Tibial artery (tissue), 4 donors: ENCODE measurements around the gene TAOK3.
A peak's percentile ranks its signal among the peaks of the same experiment; 100 is the strongest.

Source experiments
- DNase-seq, 2 donors: peaks; one replicate each; pipeline ENCODE4 v3.0.0-alpha.2; 2019
- H3K27ac ChIP-seq, 2 donors: fragments of 200-600 bp; sonication (generic) in 1 of 2; 1 replicate in 1 of 2; 2 replicates in 1 of 2; pipeline ENCODE4 v1.5.1; 2018 to 2019; ENCODE audit warnings: mild to moderate bottlenecking in 1 of 2
- H3K27me3 ChIP-seq, 2 donors: fragments of 200-600 bp; sonication (generic) in 1 of 2; one replicate each; pipeline versions ENCODE4 v1.5.1 to v1.6.0; 2016 to 2019
- H3K36me3 ChIP-seq, 3 donors: fragments of 200-600 bp; sonication (generic) in 2 of 3; one replicate each; pipeline ENCODE4 v1.5.1; 2016 to 2019; ENCODE audit warnings: mild to moderate bottlenecking in 2 of 3
- H3K4me1 ChIP-seq, 4 donors: fragments of 200-600 bp; sonication (generic) in 2 of 4; 1 replicate in 3 of 4; 2 replicates in 1 of 4; pipeline ENCODE4 v1.5.1; 2016 to 2019
- H3K4me3 ChIP-seq, 2 donors: fragments of 200-600 bp; sonication (generic) in 1 of 2; 1 replicate in 1 of 2; 2 replicates in 1 of 2; pipeline ENCODE4 v1.5.1; 2018 to 2019; ENCODE audit warnings: mild to moderate bottlenecking in 2 of 2
- H3K9me3 ChIP-seq, 3 donors: fragments of 200-600 bp; sonication (generic) in 1 of 3; one replicate each; pipeline ENCODE4 v1.5.1; 2016 to 2019
- CTCF ChIP-seq, 2 experiments: fragments of 200-600 bp in 1 of 2; fragments of 450-650 bp in 1 of 2; IDR thresholded peaks; one replicate each; pipeline ENCODE4 v1.5.1; 2017 to 2019; ENCODE audit warnings: antibody characterized with exemption in 2 of 2, mild to moderate bottlenecking in 1 of 2, moderate library complexity in 1 of 2
- intact Hi-C: fragments of 100-400 bp; cut with DNase I; formaldehyde crosslinking; loops from one replicate; pipeline ENCODE4 v1.15.0; 2023; ENCODE audit warnings: low total_unique reads

The TAOK3 gene

DNA sequence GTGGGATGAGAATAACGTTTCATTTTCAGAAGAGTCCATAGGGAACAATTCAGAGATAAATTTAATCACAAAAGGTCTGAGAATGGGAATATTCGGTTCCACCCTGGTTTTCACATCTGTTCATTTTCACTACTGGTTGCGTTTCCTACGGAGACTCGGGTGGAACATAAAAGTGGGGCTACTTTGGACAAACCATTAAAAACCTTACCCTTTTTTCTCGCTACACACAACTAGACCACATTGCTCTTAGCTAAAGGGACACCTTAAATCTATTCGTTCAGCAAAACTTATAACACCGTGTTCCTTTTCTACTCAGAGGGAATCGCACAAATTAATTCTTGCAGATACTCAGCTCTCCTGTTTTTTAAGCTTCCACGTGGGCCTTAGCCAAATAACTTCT is 2.6 kb upstream of the TAOK3 start:
- Histone ChIP-seq H3K27me3 (no peaks in the 10 kb centered on the region), H3K4me3 (peak overlapping the region in 1 of 2 donors; percentile 86), H3K4me1 (peaks cover 5 to 60% (median 39%) of the 10 kb centered on the region in 4 donors), H3K36me3 (peaks cover under 1 to 20% (median 14%) of the 10 kb centered on the region in 3 donors), H3K9me3 (no peaks in the 10 kb centered on the region), H3K27ac (peak overlapping the region; percentile 84 to 89)
- intact Hi-C loops = loop anchor here (10.0 kb wide), 2 partner anchors 241 to 501 kb away; partner anchors contain the start of gene PEBP1
- DNase-seq = no peak
- TF ChIP-seq CTCF (IDR thresholded peaks at IDR 0.05) = no peak

DNA sequence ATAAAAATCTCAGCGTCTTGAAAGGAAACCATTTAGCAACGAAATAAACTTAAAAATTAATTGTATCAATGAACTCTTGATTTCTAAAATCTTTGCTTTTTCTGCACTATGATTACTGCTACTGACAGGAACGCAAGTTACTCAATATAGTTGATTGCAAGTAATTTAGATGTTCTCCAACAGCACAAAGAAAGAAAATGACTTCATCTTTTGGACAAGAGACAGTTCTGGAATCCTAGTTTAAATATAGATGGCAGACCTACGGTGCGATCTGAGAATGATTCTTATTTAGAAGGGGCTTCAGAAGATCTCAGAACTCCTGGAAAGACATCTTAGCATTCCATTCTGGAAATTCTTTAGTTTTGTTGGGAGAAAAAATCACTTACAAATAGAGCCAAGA is 2.2 kb upstream of the TAOK3 start:
- Histone ChIP-seq H3K27me3 (no peaks in the 10 kb centered on the region), H3K4me3 (no peak overlapping the region), H3K27ac (peak overlapping the region; percentile 84 to 89), H3K4me1 (peaks cover 5 to 65% (median 41%) of the 10 kb centered on the region in 4 donors), H3K36me3 (peaks cover 0 to 16% (median 9%) of the 10 kb centered on the region in 3 donors), H3K9me3 (no peaks in the 10 kb centered on the region)
- intact Hi-C loops = loop anchor here (10.0 kb wide), 2 partner anchors 240 to 500 kb away; partner anchors contain the start of gene PEBP1
- TF ChIP-seq CTCF (IDR thresholded peaks at IDR 0.05) = no peak
- no peak for DNase-seq

GRCh38 chr12:118374126-118374725 is 1.5 kb upstream of the TAOK3 start:
- no peak for DNase-seq
- Histone ChIP-seq H3K36me3 (peaks cover 0 to 9% (median 3%) of the 10 kb centered on the region in 3 donors), H3K9me3 (no peaks in the 10 kb centered on the region), H3K4me1 (peaks cover 5 to 66% (median 41%) of the 10 kb centered on the region in 4 donors), H3K27ac (peak overlapping the region in 1 of 2 donors; percentile 84), H3K4me3 (no peak overlapping the region), H3K27me3 (no peaks in the 10 kb centered on the region)
- TF ChIP-seq CTCF (IDR thresholded peaks at IDR 0.05) = no peak
- intact Hi-C loops = loop anchor here (10.0 kb wide), 2 partner anchors 239 to 499 kb away; partner anchors contain the start of gene PEBP1

- Histone ChIP-seq H3K27me3 (no peaks in the 10 kb centered on the region), H3K27ac (peak overlapping the region; percentile 72 to 88), H3K9me3 (no peaks in the 10 kb centered on the region), H3K36me3 (peaks cover 0 to 3% (median 0%) of the 10 kb centered on the region in 3 donors), H3K4me1 (peaks cover 5 to 66% (median 41%) of the 10 kb centered on the region in 4 donors), H3K4me3 (peak overlapping the region; percentile 83 to 93)
- intact Hi-C loops = loop anchor here (10.0 kb wide), 2 partner anchors 239 to 499 kb away; partner anchors contain the start of gene PEBP1
- TF ChIP-seq CTCF (IDR thresholded peaks at IDR 0.05) = no peak
- DNase-seq = no peak
These were observed 909 bp upstream of the TAOK3 start for GRCh38 chr12:118373616-118374015.

DNA sequence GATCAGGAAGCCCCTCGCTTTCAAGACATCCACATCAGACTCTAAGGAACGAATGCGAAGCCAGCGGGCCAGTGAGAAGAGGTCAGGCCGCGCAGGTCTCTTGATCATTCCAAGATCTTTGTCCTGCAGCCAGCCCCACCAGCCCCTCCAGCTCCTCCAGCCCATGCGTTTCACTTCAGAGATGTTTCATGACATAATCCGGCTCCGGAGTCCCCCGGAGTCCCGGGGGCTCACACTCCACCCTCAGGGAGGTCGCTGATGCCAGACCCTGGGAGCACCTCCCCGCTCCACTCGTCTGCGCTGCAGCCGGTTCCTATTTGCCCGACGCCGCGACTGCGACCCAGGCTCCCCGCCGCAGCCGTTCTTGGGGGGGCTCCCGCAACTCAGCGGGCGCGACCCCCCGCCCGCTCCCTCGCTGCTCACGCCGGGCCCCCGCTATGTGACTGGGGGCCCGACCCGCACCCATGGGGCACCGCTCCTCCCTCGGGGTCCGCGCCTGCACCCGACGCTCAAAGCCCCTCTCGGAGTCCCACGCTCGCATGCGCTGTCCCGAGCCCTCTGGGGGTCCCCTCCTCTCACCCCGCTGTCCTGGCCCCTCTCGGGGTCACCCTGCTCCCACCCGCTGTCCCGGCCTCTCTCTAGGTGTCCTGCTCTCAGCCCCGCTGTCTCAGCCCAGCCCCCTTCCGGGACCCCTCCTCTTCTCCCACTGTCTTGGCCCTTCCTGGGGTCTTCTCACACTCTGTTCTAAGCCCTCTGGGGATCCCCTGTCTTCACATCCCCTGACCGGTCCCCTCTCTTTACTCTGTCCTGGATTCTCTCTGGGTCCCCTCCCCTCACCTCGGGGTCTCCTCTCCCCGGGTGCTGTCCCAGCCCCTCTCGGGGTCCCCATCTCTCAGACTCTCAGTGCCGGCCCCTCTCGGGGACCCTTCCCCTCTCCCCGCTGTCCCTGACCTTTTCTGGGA is 1.1 kb downstream of the TAOK3 start:
- H3K4me3 ChIP-seq = peak overlapping the region; percentile 83 to 93
- no peaks in the 10 kb centered on the region for H3K9me3 ChIP-seq
- H3K4me1 ChIP-seq = peaks cover 5 to 51% (median 29%) of the 10 kb centered on the region in 4 donors
- peak in 1 of 2 donors; percentile 30 for DNase-seq
- H3K27ac ChIP-seq = peak overlapping the region; percentile 72 to 73
- H3K36me3 ChIP-seq = no peaks in the 10 kb centered on the region
- no peak for TF ChIP-seq CTCF (IDR thresholded peaks at IDR 0.05)
- intact Hi-C loops = loop anchor here (10.0 kb wide), 2 partner anchors 237 to 497 kb away; partner anchors contain the start of gene PEBP1
- H3K27me3 ChIP-seq = no peaks in the 10 kb centered on the region
